GM19025 (cell line): Measurements from ENCODE around the gene COX4I1.
"Not testable (repeated sequence)": the region's sequence is repeated elsewhere in the genome, so short reads cannot be mapped to it uniquely, and the experiment has no call there.

Experiments used
- ATAC-seq: cut with Tn5 transposase; IDR thresholded peaks from one replicate; pipeline ENCODE4 v1.9.1; 2021; ENCODE audit warnings: mild to moderate bottlenecking, low read depth, moderate library complexity; ENCODE audit not compliant: unreplicated experiment

COX4I1 gene

GRCh38 chr16:85798283-85798776, 1.2 kb upstream of the COX4I1 start:
- ATAC-seq = no peak

- ATAC-seq = no peak
Observed at GRCh38 chr16:85798901-85799496, 496 bp upstream of the COX4I1 start.

GRCh38 chr16:85800321-85800669, 800 bp downstream of the COX4I1 start:
- no peak for ATAC-seq

- ATAC-seq = no peak
Observed at GRCh38 chr16:85803570-85803969, 4.1 kb downstream of the COX4I1 start.

GRCh38 chr16:85805442-85806045, 6.0 kb downstream of the COX4I1 start:
- ATAC-seq = no peak

GRCh38 chr16:85806539-85806938, 7.0 kb downstream of the COX4I1 start:
- no peak for ATAC-seq

- ATAC-seq = not testable (repeated sequence)
Observed at GRCh38 chr16:85807340-85807739, 7.8 kb downstream of the COX4I1 start.

- not testable (repeated sequence) for ATAC-seq
Observed at GRCh38 chr16:85808104-85808503, 8.6 kb downstream of the COX4I1 start.

GRCh38 chr16:85808926-85809325, 9.4 kb downstream of the COX4I1 start:
- ATAC-seq = no peak

GRCh38 chr16:85809645-85810044, 10.2 kb downstream of the COX4I1 start:
- ATAC-seq = no peak

- no peak for ATAC-seq
Observed at GRCh38 chr16:85810097-85810741, 10.7 kb downstream of the COX4I1 start.

GRCh38 chr16:85810742-85811115, 11.2 kb downstream of the COX4I1 start:
- ATAC-seq = no peak

- no peak for ATAC-seq
Observed at GRCh38 chr16:85812031-85812807, 12.7 kb downstream of the COX4I1 start.

- no peak for ATAC-seq
Observed at GRCh38 chr16:85812811-85813700, 13.6 kb downstream of the COX4I1 start.

GRCh38 chr16:85816159-85816558, 16.7 kb downstream of the COX4I1 start:
- no peak for ATAC-seq

GRCh38 chr16:85817195-85817594, 17.7 kb downstream of the COX4I1 start:
- not testable (repeated sequence) for ATAC-seq

- no peak for ATAC-seq
Observed at GRCh38 chr16:85819245-85819644, 19.8 kb downstream of the COX4I1 start.

GRCh38 chr16:85819771-85820170, 20.3 kb downstream of the COX4I1 start:
- no peak for ATAC-seq

GRCh38 chr16:85820604-85821372, 21.3 kb downstream of the COX4I1 start:
- no peak for ATAC-seq
